RWPE1 (cell line): Measurements from ENCODE around the gene ATP12A.

ENCODE experiments used
- CTCF ChIA-PET: fragments of 350-600 bp; sonication (Branson Sonifier 250); formaldehyde crosslinking; extraction: SDS; loops from one replicate; lab custom pipeline; 2021; lab: Yijun Ruan, JAX
- POLR2A ChIA-PET: fragments of 400-600 bp; formaldehyde crosslinking; extraction: SDS; loops from one replicate; lab custom pipeline; 2020; ENCODE audit warnings: antibody characterized with exemption; ENCODE audit not compliant: low non-redundant PET; lab: Yijun Ruan, JAX
- DNase-seq: peaks from one replicate; pipeline ENCODE4 v3.0.0; 2012; ENCODE audit warnings: low spot score
- H3K27ac ChIP-seq: fragments of 450-650 bp; 2 replicates; pipeline ENCODE4 v1.5.1; 2017
- TF ChIP-seq, protein P1 (sequence below): fragments of 450-650 bp; conservative IDR thresholded peaks from 2 replicates; pipeline ENCODE4 v1.5.1; 2017; ENCODE audit warnings: low read depth, mild to moderate bottlenecking

ATP12A gene

GRCh38 chr13:24716446-24716845 is 36.2 kb downstream of the ATP12A start:
- CTCF ChIA-PET, result interaction anchor here (1.5 kb wide), 1 partner anchor 11 kb away, joined by 3 read pairs; no protein-coding TSS in a partner anchor
- H3K27ac ChIP-seq, result no peak overlapping the region
- POLR2A ChIA-PET, result no interaction called here
- TF ChIP-seq, protein P1, sequence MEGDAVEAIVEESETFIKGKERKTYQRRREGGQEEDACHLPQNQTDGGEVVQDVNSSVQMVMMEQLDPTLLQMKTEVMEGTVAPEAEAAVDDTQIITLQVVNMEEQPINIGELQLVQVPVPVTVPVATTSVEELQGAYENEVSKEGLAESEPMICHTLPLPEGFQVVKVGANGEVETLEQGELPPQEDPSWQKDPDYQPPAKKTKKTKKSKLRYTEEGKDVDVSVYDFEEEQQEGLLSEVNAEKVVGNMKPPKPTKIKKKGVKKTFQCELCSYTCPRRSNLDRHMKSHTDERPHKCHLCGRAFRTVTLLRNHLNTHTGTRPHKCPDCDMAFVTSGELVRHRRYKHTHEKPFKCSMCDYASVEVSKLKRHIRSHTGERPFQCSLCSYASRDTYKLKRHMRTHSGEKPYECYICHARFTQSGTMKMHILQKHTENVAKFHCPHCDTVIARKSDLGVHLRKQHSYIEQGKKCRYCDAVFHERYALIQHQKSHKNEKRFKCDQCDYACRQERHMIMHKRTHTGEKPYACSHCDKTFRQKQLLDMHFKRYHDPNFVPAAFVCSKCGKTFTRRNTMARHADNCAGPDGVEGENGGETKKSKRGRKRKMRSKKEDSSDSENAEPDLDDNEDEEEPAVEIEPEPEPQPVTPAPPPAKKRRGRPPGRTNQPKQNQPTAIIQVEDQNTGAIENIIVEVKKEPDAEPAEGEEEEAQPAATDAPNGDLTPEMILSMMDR, result no peak
- DNase-seq, result no peak

GRCh38 chr13:24717217-24717616 is 37.0 kb downstream of the ATP12A start:
- DNase-seq, result no peak
- POLR2A ChIA-PET, result no interaction called here
- CTCF ChIA-PET, result interaction anchor here (1.5 kb wide), 1 partner anchor 10 kb away, joined by 3 read pairs; no protein-coding TSS in a partner anchor
- H3K27ac ChIP-seq, result no peak overlapping the region
- TF ChIP-seq, protein P1, result no peak

DNA sequence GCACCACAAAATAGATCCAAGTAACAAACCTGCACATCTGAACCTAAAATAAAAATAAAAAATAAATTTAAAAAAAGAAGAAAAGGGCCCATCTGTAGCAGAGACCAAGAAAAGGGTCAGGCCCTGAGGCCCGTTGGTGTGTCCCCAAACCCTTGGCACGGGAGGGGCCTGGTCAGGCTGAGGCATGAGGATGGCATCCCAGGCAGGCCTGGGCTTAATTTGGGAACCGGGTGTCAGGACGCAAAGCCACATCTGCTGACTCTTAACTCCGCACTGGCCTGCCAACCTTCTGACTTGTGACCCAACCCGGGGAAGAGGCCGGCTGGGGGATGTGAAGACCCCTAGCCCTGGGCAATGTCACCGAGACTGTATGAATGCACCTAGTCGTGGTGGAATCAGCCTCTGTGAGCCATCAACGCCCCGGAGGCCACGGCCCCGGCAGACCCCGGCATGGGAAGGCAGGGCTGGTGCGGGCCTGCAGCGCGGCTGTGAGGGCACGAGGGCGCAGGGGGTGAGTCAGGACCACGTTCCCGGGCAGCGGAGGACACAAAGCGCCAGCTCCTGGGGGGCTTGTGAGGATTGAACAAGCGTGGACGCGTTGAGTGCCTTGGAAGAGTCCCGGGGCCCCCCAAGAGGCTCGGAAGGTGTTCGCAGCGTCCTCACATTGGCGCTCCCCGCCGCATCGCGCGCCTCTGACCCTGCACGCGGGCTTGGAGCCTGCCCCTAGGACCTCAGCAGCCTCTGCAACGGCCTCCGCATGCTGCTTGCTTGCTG is 38.2 kb downstream of the ATP12A start:
- DNase-seq, result no peak
- POLR2A ChIA-PET, result no interaction called here
- no peak overlapping the region for H3K27ac ChIP-seq
- CTCF ChIA-PET, result interaction anchor here (1.0 to 1.2 kb wide), 2 partner anchors 10 to 25 kb away, joined by 3 to 5 read pairs; no protein-coding TSS in a partner anchor
- TF ChIP-seq, protein P1, result no peak

GRCh38 chr13:24719139-24719538 is 38.9 kb downstream of the ATP12A start:
- H3K27ac ChIP-seq, result no peak overlapping the region
- no peak for DNase-seq
- ChIA-PET POLR2A (no interaction called here), CTCF (interaction anchor here (1.0 to 1.2 kb wide), 2 partner anchors 11 to 25 kb away, joined by 3 to 5 read pairs; no protein-coding TSS in a partner anchor)
- TF ChIP-seq, protein P1, result no peak

GRCh38 chr13:24723206-24723605 is 43.0 kb downstream of the ATP12A start:
- TF ChIP-seq, protein P1, result no peak
- ChIA-PET CTCF (interaction anchor here (0.7 kb wide), 1 partner anchor 30 kb away, joined by 3 read pairs; no protein-coding TSS in a partner anchor), POLR2A (no interaction called here)
- H3K27ac ChIP-seq, result no peak overlapping the region
- DNase-seq, result no peak

GRCh38 chr13:24724714-24725113 is 44.5 kb downstream of the ATP12A start:
- TF ChIP-seq, protein P1, result no peak
- no peak overlapping the region for H3K27ac ChIP-seq
- CTCF ChIA-PET, result interaction anchor here (0.8 kb wide), 1 partner anchor 444 kb away, joined by 5 read pairs; no protein-coding TSS in a partner anchor
- DNase-seq, result no peak
- POLR2A ChIA-PET, result no interaction called here
